ENCODE measurements around the gene COL9A3. TPM values are rescaled to one million over a fixed set of nuclear protein-coding genes. Genes with fewer than 3 reads are reported as not detected.

Gene COL9A3
- total RNA-seq, 1 experiment from 2014 or later = 8.5 TPM

GRCh38 chr20:62804021-62804626, 12.7 kb upstream of the COL9A3 start:
- Histone ChIP-seq H3K9me3 (ENCODE audit: insufficient read depth, low read depth) (no peaks in the 10 kb centered on the region), H3F3A (ENCODE audit: insufficient read depth, low read depth) (peaks cover 56% of the 10 kb centered on the region), H3K79me2 (ENCODE audit: low read depth) (peaks cover 30% of the 10 kb centered on the region), H3K27me3 (ENCODE audit: insufficient read depth, low read depth) (no peaks in the 10 kb centered on the region), H4K20me1 (ENCODE audit: insufficient read depth) (peaks cover 37% of the 10 kb centered on the region), H3K36me3 (ENCODE audit: low read depth) (peaks cover 13% of the 10 kb centered on the region; the same call in 1 of the 2 replicates), H2AFZ (no peak overlapping the region), H3K9me2 (ENCODE audit: insufficient read depth) (no peaks in the 10 kb centered on the region), H3K27ac (no peak overlapping the region), H3K4me3 (peak overlapping the region; percentile 83; the same call in 1 of the 2 replicates), H3K4me2 (peak overlapping the region; percentile 68), H3K4me1 (replicated peaks; ENCODE audit: insufficient read depth) (peaks cover 14% of the 10 kb centered on the region)
- BruUV-seq (replicated peaks) = no TSS peak
- DNase-seq = no peak
- ChIA-PET POLR2A (ENCODE audit: unreplicated experiment) (no interaction called here), CTCF (interaction anchor here (0.6 kb wide), 1 partner anchor 11 kb away, joined by 3 read pairs; no protein-coding TSS in a partner anchor)
- intact Hi-C loops (cut with micrococcal nuclease; ENCODE audit: unreplicated experiment) = no loop called here
- no peak for TF ChIP-seq EZH2 (IDR thresholded peaks at IDR 0.05; ENCODE audit: low read depth)
- TF ChIP-seq CTCF (conservative IDR thresholded peaks at IDR 0.05) = no peak

DNA sequence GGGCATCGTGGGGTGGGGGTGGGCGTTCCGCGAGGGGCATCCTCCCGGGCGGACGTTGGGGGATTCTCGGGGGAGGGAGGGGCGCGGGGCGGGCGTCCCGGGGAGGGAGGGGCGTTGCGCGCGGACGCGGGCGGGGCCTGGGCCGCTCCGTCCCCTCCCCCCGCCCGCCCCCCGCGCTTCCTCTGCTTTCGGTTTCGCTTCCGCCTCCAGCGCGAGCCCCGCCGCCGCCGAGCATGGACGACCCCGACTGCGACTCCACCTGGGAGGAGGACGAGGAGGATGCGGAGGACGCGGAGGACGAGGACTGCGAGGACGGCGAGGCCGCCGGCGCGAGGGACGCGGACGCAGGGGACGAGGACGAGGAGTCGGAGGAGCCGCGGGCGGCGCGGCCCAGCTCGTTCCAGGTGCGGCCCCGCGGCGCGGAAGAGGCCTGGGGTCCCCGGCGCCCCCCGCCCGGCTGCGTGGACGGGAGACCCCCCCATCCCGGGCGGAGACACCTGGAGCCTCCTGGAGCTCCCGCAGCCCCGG, 12.2 kb upstream of the COL9A3 start, which contains the start of gene OGFR:
TSS of gene OGFR (plus strand) at position 209 of the 528 bp plus-strand sequence. CDS start at position 234, 25 bp downstream.
- Histone ChIP-seq H3K4me3 (peak within 1 kb of the TSS; percentile 83), H3K4me2 (peak within 1 kb of the TSS; percentile 97), H3K9me2 (ENCODE audit: insufficient read depth) (no peaks in the 10 kb centered on the region), H3K4me1 (replicated peaks; ENCODE audit: insufficient read depth) (peaks cover 14% of the 10 kb centered on the region), H3K27ac (peak within 1 kb of the TSS; percentile 48; the same call in 1 of the 2 replicates), H3K9me3 (ENCODE audit: insufficient read depth, low read depth) (no peaks in the 10 kb centered on the region), H4K20me1 (ENCODE audit: insufficient read depth) (peaks cover 42% of the 10 kb centered on the region), H3F3A (ENCODE audit: insufficient read depth, low read depth) (peaks cover 50% of the 10 kb centered on the region), H3K79me2 (ENCODE audit: low read depth) (peaks cover 30% of the 10 kb centered on the region), H3K27me3 (ENCODE audit: insufficient read depth, low read depth) (no peaks in the 10 kb centered on the region), H2AFZ (peak within 1 kb of the TSS; percentile 82; the same call in 1 of the 2 replicates), H3K36me3 (ENCODE audit: low read depth) (peaks cover 16% of the 10 kb centered on the region)
- ChIA-PET POLR2A (ENCODE audit: unreplicated experiment) (no interaction called here), CTCF (interaction anchor here (0.5 to 1.5 kb wide), 2 partner anchors 8 to 18 kb away, joined by 3 to 5 read pairs; partner anchors contain the start of gene MRGBP)
- BruUV-seq (replicated peaks) = no TSS peak
- intact Hi-C loops (cut with micrococcal nuclease; ENCODE audit: unreplicated experiment) = loop anchor here (5.0 kb wide), 1 partner anchor 182 kb away; no protein-coding TSS in a partner anchor
- DNase-seq = peak in 1 of 2 experiments; percentile 60
- no peak for TF ChIP-seq EZH2 (IDR thresholded peaks at IDR 0.05; ENCODE audit: low read depth)
- TF ChIP-seq CTCF (conservative IDR thresholded peaks at IDR 0.05) = no peak

- Histone ChIP-seq H3K4me3 (peak overlapping the region; percentile 83), H4K20me1 (ENCODE audit: insufficient read depth) (peaks cover 43% of the 10 kb centered on the region), H3K9me3 (ENCODE audit: insufficient read depth, low read depth) (no peaks in the 10 kb centered on the region), H3F3A (ENCODE audit: insufficient read depth, low read depth) (peaks cover 45% of the 10 kb centered on the region), H3K4me1 (replicated peaks; ENCODE audit: insufficient read depth) (peaks cover 14% of the 10 kb centered on the region), H3K9me2 (ENCODE audit: insufficient read depth) (no peaks in the 10 kb centered on the region), H3K79me2 (ENCODE audit: low read depth) (peaks cover 30% of the 10 kb centered on the region), H2AFZ (peak overlapping the region; percentile 71; the same call in 1 of the 2 replicates), H3K27ac (peak overlapping the region; percentile 48; the same call in 1 of the 2 replicates), H3K4me2 (peak overlapping the region; percentile 97), H3K36me3 (ENCODE audit: low read depth) (peaks cover 20% of the 10 kb centered on the region), H3K27me3 (ENCODE audit: insufficient read depth, low read depth) (no peaks in the 10 kb centered on the region)
- POLR2A ChIA-PET (ENCODE audit: unreplicated experiment) = no interaction called here
- no peak for DNase-seq
- intact Hi-C loops (cut with micrococcal nuclease; ENCODE audit: unreplicated experiment) = loop anchor here (5.0 kb wide), 1 partner anchor 183 kb away; no protein-coding TSS in a partner anchor
- CTCF ChIA-PET = interaction anchor here (0.5 to 1.5 kb wide), 2 partner anchors 9 to 18 kb away, joined by 3 to 5 read pairs; partner anchors contain the start of gene MRGBP
- BruUV-seq (replicated peaks) = no TSS peak
- TF ChIP-seq CTCF (conservative IDR thresholded peaks at IDR 0.05) = no peak
- TF ChIP-seq EZH2 (IDR thresholded peaks at IDR 0.05; ENCODE audit: low read depth) = no peak
These were observed 11.6 kb upstream of the COL9A3 start for GRCh38 chr20:62805155-62805710.

Data from PC-9 (cell line).